ENCODE data around the gene SHC3. TPM values are rescaled to one million over a fixed set of nuclear protein-coding genes. Genes with fewer than 3 reads are reported as not detected.

The SHC3 gene
- total RNA-seq, 1 experiment from 2014 or later = 0.27 TPM

- CTCF ChIA-PET = no interaction called here
- H3K9me2 ChIP-seq (ENCODE audit: insufficient read depth) = no peaks in the 10 kb centered on the region
- H3K9me3 ChIP-seq (ENCODE audit: control insufficient read depth in 1 of 2, insufficient read depth in 1 of 2, low read depth in 1 of 2, low read length in 2 of 2) = no peaks in the 10 kb centered on the region
- intact Hi-C loops (cut with micrococcal nuclease) = no loop called here
- no peaks in the 10 kb centered on the region for H3K4me1 ChIP-seq (ENCODE audit: control insufficient read depth in 1 of 2, insufficient read depth in 2 of 2, low read length in 2 of 2)
- no peaks in the 10 kb centered on the region for H3K36me3 ChIP-seq (ENCODE audit: control insufficient read depth in 1 of 2, insufficient read depth in 2 of 2, low read length in 2 of 2)
- H4K20me1 ChIP-seq (ENCODE audit: insufficient read depth) = no peaks in the 10 kb centered on the region
- DNase-seq (ENCODE audit: low read depth, low spot score) = no peak
- no peak overlapping the region for H2AFZ ChIP-seq (ENCODE audit: low read depth, low read length, poor library complexity, severe bottlenecking)
- POLR2A ChIA-PET = no interaction called here
- no peak overlapping the region for H3K27ac ChIP-seq (ENCODE audit: low read depth, low read length)
- no peak for ATAC-seq
- RAD21 ChIA-PET (ENCODE audit: low non-redundant PET in 1 of 2, low total read pairs in 2 of 2, uncharacterized antibody in 2 of 2, unreplicated experiment in 2 of 2) = no interaction called here
- no peak overlapping the region for H3K4me3 ChIP-seq (replicated peaks in 1 of 2; ENCODE audit: low read depth in 1 of 2, low read length in 2 of 2)
- 0 out of 2 replicates have a peak, but pooled peaks cover 5% of the 10 kb centered on the region for H3K27me3 ChIP-seq (ENCODE audit: insufficient read depth, low read length)
- BruUV-seq (replicated peaks) = no TSS peak
- H3K79me2 ChIP-seq (ENCODE audit: insufficient read depth, low read length) = no peaks in the 10 kb centered on the region
- no peak overlapping the region for H3K9ac ChIP-seq (ENCODE audit: low read length)
- no peak for TF ChIP-seq SP1 (IDR thresholded peaks at IDR 0.05; ENCODE audit: low read depth)
- TF ChIP-seq FOSL1 (IDR thresholded peaks at IDR 0.05; ENCODE audit: low read depth) = no peak
- no peak for TF ChIP-seq RAD21 (IDR thresholded peaks at IDR 0.05; ENCODE audit: low read depth)
- no peak for TF ChIP-seq YY1 (IDR thresholded peaks at IDR 0.05; ENCODE audit: extremely low read depth, insufficient replicate concordance, low read depth, low read length)
- TF ChIP-seq EGR1 (IDR thresholded peaks at IDR 0.05; ENCODE audit: low read depth) = no peak
- TF ChIP-seq TCF7L2 (IDR thresholded peaks at IDR 0.05; ENCODE audit: borderline replicate concordance, extremely low read depth, insufficient read depth, insufficient read length) = no peak
- TF ChIP-seq REST (IDR thresholded peaks at IDR 0.05; ENCODE audit: low read depth) = no peak
- no peak for TF ChIP-seq ZFX (IDR thresholded peaks at IDR 0.05)
- TF ChIP-seq SRF (IDR thresholded peaks at IDR 0.05; ENCODE audit: low read depth) = no peak
- TF ChIP-seq ZNF274 (IDR thresholded peaks at IDR 0.05; ENCODE audit: low read depth, low read length) = no peak
- no peak for TF ChIP-seq CBX3 (IDR thresholded peaks at IDR 0.05; ENCODE audit: low read depth)
- TF ChIP-seq EZH2 (IDR thresholded peaks at IDR 0.05) = no peak
- no peak for TF ChIP-seq POLR2A (IDR thresholded peaks at IDR 0.05; ENCODE audit: borderline replicate concordance, extremely low read depth, insufficient read depth, insufficient read length)
- TF ChIP-seq ATF3 (IDR thresholded peaks at IDR 0.05) = no peak
- TF ChIP-seq EZH2phosphoT487 (IDR thresholded peaks at IDR 0.05; ENCODE audit: borderline replicate concordance) = no peak
- TF ChIP-seq SIN3A (IDR thresholded peaks at IDR 0.05; ENCODE audit: low read depth) = no peak
- no peak for TF ChIP-seq MAX (IDR thresholded peaks at IDR 0.05)
- no peak for TF ChIP-seq POLR2AphosphoS5 (IDR thresholded peaks at IDR 0.05; ENCODE audit: low read depth, low read length)
- no peak for TF ChIP-seq CTCF (IDR thresholded peaks at IDR 0.05 in 2 of 3, conservative IDR thresholded peaks at IDR 0.05 in 1 of 3; ENCODE audit: borderline replicate concordance in 1 of 3, insufficient read depth in 1 of 3, low read depth in 2 of 3, low read length in 2 of 3)
- H3K4me2 ChIP-seq (ENCODE audit: low read length) = no peak overlapping the region
These were observed 39.7 kb upstream of the SHC3 start for GRCh38 chr9:89218040-89218928.

Data from HCT116 (cell line).